Astrocyte of the cerebellum (primary cell): Measurements from ENCODE around the gene FOXO3.

Source experiments
- DNase-seq: peaks from one replicate; pipeline ENCODE4 v3.0.0-alpha.2; 2011; ENCODE audit warnings: low read depth
- H3K4me3 ChIP-seq: 2 replicates; pipeline ENCODE4 v1.5.1; 2011; ENCODE audit warnings: mild to moderate bottlenecking, low read depth, low read length, moderate library complexity
- CTCF ChIP-seq: IDR thresholded peaks from 2 replicates; pipeline ENCODE4 v1.5.1; 2012; ENCODE audit warnings: low read length, low read depth, moderate library complexity, mild to moderate bottlenecking; ENCODE audit errors: missing control alignments
- in situ Hi-C: cut with HindIII; loops from 2 replicates; pipeline ENCODE4 v1.10.0; 2017; ENCODE audit warnings: low sequenced_read_pairs

Gene FOXO3

GRCh38 chr6:108635505-108636226 is 74.9 kb downstream of the FOXO3 start:
- TF ChIP-seq CTCF = no peak
- DNase-seq = no peak
- in situ Hi-C loops = no loop called here
- no peak overlapping the region for H3K4me3 ChIP-seq

- no peak overlapping the region for H3K4me3 ChIP-seq
- no peak for TF ChIP-seq CTCF
- no peak for DNase-seq
- in situ Hi-C loops = no loop called here
These were observed 77.2 kb downstream of the FOXO3 start for GRCh38 chr6:108637963-108638362.

- no peak for TF ChIP-seq CTCF
- no peak overlapping the region for H3K4me3 ChIP-seq
- in situ Hi-C loops = no loop called here
- DNase-seq = no peak
These were observed 78.3 kb downstream of the FOXO3 start for GRCh38 chr6:108638993-108639392.

GRCh38 chr6:108640104-108640503 is 79.4 kb downstream of the FOXO3 start:
- no peak overlapping the region for H3K4me3 ChIP-seq
- TF ChIP-seq CTCF = no peak
- DNase-seq = no peak
- in situ Hi-C loops = no loop called here

- no peak for DNase-seq
- no peak overlapping the region for H3K4me3 ChIP-seq
- no peak for TF ChIP-seq CTCF
- in situ Hi-C loops = no loop called here
These were observed 82.5 kb downstream of the FOXO3 start for GRCh38 chr6:108643184-108643583.

- in situ Hi-C loops = no loop called here
- no peak for TF ChIP-seq CTCF
- no peak for DNase-seq
- no peak overlapping the region for H3K4me3 ChIP-seq
These were observed 83.5 kb downstream of the FOXO3 start for GRCh38 chr6:108644252-108644651.

- DNase-seq = no peak
- H3K4me3 ChIP-seq = no peak overlapping the region
- TF ChIP-seq CTCF = no peak
- in situ Hi-C loops = no loop called here
These were observed 87.5 kb downstream of the FOXO3 start for GRCh38 chr6:108648191-108648590.
